HUDEP-2 (cell line): ENCODE results near the gene SMARCB1.

Experiments
- DNase-seq, 76 experiments: peaks; one replicate each; lab custom pipeline; 2025; ENCODE audit not compliant: unreplicated experiment in 76 of 76; lab: John Stamatoyannopoulos, UW

SMARCB1 gene

DNA sequence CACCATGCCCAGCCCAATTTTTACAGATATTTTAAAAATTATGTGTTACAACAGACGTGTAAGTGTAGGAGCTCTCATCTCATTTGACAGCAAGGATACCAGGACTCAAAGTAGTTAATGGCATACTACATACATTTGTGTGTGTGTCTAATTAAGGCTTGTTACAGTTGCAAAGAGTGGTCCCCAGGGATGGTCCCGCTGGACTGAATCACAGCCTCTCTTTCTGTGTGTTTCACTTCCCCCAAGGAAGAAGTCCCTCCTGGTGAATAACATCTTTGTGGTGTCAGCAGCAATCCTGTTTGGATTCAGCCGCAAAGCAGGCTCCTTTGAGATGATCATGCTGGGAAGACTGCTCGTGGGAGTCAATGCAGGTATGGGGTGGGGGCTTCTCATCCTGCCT lies 88.1 kb downstream of the SMARCB1 start:
- DNase-seq: no peak

DNA sequence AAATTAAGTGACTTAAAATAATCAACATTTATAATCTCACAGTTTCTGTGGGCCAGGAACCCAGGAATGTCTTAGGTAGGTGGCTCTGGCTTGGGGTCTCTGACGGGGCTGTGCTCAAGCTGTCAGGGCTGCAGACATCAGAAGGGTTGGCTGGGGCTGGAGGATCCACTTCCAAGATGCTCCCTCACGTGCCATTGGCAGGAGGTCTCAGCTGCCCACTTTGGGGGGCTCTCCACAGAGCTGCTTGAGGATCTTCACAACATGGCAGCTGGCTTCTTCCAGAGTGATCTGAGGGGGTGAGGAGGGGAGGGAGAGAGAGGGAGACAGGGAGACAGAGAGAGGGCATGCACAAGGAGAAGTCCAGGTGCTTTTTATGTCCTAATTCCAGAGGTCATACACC lies 89.0 kb downstream of the SMARCB1 start:
- DNase-seq: no peak

- no peak for DNase-seq
These were observed 90.8 kb downstream of the SMARCB1 start for GRCh38 chr22:23877566-23877965.

GRCh38 chr22:23878219-23878618 lies 91.5 kb downstream of the SMARCB1 start:
- DNase-seq: no peak

GRCh38 chr22:23882370-23882769 lies 95.6 kb downstream of the SMARCB1 start:
- no peak for DNase-seq

DNA sequence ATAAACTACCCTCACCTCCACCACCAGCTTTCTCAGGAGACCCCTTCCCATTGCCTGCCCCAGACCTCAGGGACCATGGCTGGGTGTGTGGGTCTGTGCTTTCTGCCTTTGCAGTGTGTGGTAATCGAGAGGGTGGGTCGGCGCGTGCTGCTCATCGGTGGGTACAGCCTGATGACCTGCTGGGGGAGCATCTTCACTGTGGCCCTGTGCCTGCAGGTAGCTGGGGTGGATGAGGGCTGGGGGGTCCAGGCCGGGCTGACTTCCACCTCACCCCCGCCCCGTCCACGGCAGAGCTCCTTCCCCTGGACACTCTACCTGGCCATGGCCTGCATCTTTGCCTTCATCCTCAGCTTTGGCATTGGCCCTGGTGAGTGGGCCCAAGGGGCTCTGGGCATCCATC lies 96.9 kb downstream of the SMARCB1 start:
- no peak for DNase-seq

DNA sequence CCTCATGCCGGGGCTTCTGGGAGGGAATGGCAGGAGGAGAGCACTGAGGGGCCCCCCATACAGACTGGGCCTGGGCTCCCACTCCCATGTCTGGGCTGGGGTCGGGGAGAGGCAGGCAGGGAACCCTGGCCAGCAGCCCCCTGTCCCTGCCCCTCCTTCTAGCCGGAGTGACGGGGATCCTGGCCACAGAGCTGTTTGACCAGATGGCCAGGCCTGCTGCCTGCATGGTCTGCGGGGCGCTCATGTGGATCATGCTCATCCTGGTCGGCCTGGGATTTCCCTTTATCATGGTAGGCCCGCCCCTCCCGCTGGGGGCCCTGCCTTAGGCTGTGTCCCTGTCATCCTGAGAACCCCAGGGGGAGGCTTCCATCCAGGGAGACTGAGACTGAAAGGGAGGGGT lies 97.4 kb downstream of the SMARCB1 start:
- DNase-seq: no peak
